GM12878 (cell line): ENCODE measurements around the gene PRKG1. TPM values are rescaled to one million over a fixed set of nuclear protein-coding genes. Genes with fewer than 3 reads are reported as not detected.
"Not testable (repeated sequence)": the region's sequence is repeated elsewhere in the genome, so short reads cannot be mapped to it uniquely, and the experiment has no call there.

Source experiments
- ATAC-seq: fragments of 200-7000 bp; cut with Tn5 transposase; 3 replicates; pipeline ENCODE4 v1.9.1; 2020; ENCODE audit warnings: mild to moderate bottlenecking, moderate library complexity
- BruUV-seq: library from RNA; stranded (reverse); fragments of 400-500 nt; replicated peaks from 2 replicates; lab custom pipeline; 2021; lab: Mats Ljungman, UMichigan
- CTCF ChIA-PET: fragments of 300-600 bp; sonication (Branson Sonifier 250); formaldehyde crosslinking; extraction: SDS; loops from one replicate; lab custom pipeline; 2021; ENCODE audit warnings: inconsistent platforms; lab: Yijun Ruan, JAX
- POLR2A ChIA-PET: fragments of 350-600 bp; formaldehyde crosslinking; extraction: SDS; loops from one replicate; lab custom pipeline; 2021; ENCODE audit warnings: inconsistent platforms; lab: Charles Lee
- RAD21 ChIA-PET: fragments of 300-600 bp; sonication (Branson Sonifier 250); formaldehyde crosslinking; loops from one replicate; lab custom pipeline; 2023; ENCODE audit warnings: antibody characterized with exemption; ENCODE audit not compliant: unreplicated experiment; lab: Charles Lee
- SMC1A ChIA-PET: fragments of 300-600 bp; sonication (Branson Sonifier 250); formaldehyde crosslinking; loops from one replicate; lab custom pipeline; 2023; ENCODE audit not compliant: unreplicated experiment, uncharacterized antibody; lab: Charles Lee
- DNase-seq: peaks from one replicate; pipeline ENCODE4 v3.0.0-alpha.2; 2011; ENCODE audit warnings: low read depth, low spot score
- FAIRE-seq: peaks from 3 replicates; lab custom pipeline; 2011; peaks lifted over from hg19 to GRCh38; lab: Jason Lieb, UNC
- H2AFZ ChIP-seq: 2 replicates; pipeline ENCODE4 v1.6.0; 2011; ENCODE audit warnings: low read depth, low read length, control low read depth; ENCODE audit not compliant: control insufficient read depth
- H3K27ac ChIP-seq: 2 replicates; pipeline ENCODE4 v1.5.1; 2011; ENCODE audit warnings: control low read depth; ENCODE audit not compliant: control insufficient read depth, insufficient read depth
- H3K27me3 ChIP-seq, 2 experiments: replicated peaks in 1 of 2; 2 replicates each; pipeline versions ENCODE4 v1.6.0 to v1.6.1; 2011; ENCODE audit warnings: low read length in 1 of 2; ENCODE audit not compliant: control insufficient read depth in 2 of 2, insufficient read depth in 2 of 2
- H3K36me3 ChIP-seq, 2 experiments: 2 replicates each; pipeline ENCODE4 v1.5.1; 2011; ENCODE audit warnings: low read length in 1 of 2; ENCODE audit not compliant: control insufficient read depth in 2 of 2, insufficient read depth in 2 of 2
- H3K4me1 ChIP-seq: 2 replicates; pipeline ENCODE4 v1.6.1; 2011; ENCODE audit warnings: mild to moderate bottlenecking, low read length, moderate library complexity, mixed read lengths; ENCODE audit not compliant: control insufficient read depth, insufficient read depth
- H3K4me2 ChIP-seq: 2 replicates; pipeline ENCODE4 v1.6.0; 2011; ENCODE audit warnings: control low read depth; ENCODE audit not compliant: control insufficient read depth, insufficient read depth
- H3K4me3 ChIP-seq: fragments of 200-600 bp; sonication (generic); 2 replicates; pipeline ENCODE4 v1.5.1; 2016
- H3K79me2 ChIP-seq: 2 replicates; pipeline ENCODE4 v1.6.0; 2011; ENCODE audit warnings: low read length; ENCODE audit not compliant: control insufficient read depth, insufficient read depth
- H3K9ac ChIP-seq: 2 replicates; pipeline ENCODE4 v1.8.0; 2011; ENCODE audit warnings: low read length, control low read depth, mixed read lengths; ENCODE audit not compliant: control insufficient read depth, insufficient read depth
- H3K9me3 ChIP-seq: replicated peaks from 3 replicates; pipeline ENCODE4 v1.5.1; 2011; ENCODE audit warnings: mild to moderate bottlenecking, low read length; ENCODE audit not compliant: control insufficient read depth, insufficient read depth
- H4K20me1 ChIP-seq: 2 replicates; pipeline ENCODE4 v1.6.0; 2011; ENCODE audit not compliant: control insufficient read depth, insufficient read depth
- BACH1 ChIP-seq: fragments of 450-650 bp; IDR thresholded peaks from 2 replicates; pipeline ENCODE4 v1.6.1; 2017; ENCODE audit warnings: mild to moderate bottlenecking, borderline replicate concordance
- KLF5 ChIP-seq: fragments of 450-650 bp; IDR thresholded peaks from 2 replicates; pipeline ENCODE4 v1.6.1; 2014; ENCODE audit warnings: mild to moderate bottlenecking; ENCODE audit not compliant: partially characterized antibody
- MTA3 ChIP-seq: IDR thresholded peaks from 2 replicates; pipeline ENCODE4 v1.6.1; 2012; ENCODE audit warnings: low read length, inconsistent platforms, borderline replicate concordance
- NFYA ChIP-seq: IDR thresholded peaks from 2 replicates; pipeline ENCODE4 v1.6.1; 2011; ENCODE audit warnings: low read depth, mild to moderate bottlenecking, low read length, improper control_type of control experiment, borderline replicate concordance
- TAF1 ChIP-seq: IDR thresholded peaks from 2 replicates; pipeline ENCODE4 v1.6.1; 2011; ENCODE audit warnings: mild to moderate bottlenecking, low read depth, low read length, borderline replicate concordance
- WGBS: methylation state at CpG from one replicate; pipeline ENCODE4 v1.1.6; 2016; ENCODE audit warnings: low lambda C conversion rate; ENCODE audit not compliant: insufficient replicate concordance, insufficient coverage; ENCODE audit errors: missing lambda C conversion rate; 5-methylcytosine and 5-hydroxymethylcytosine counted together
- in situ Hi-C: fragments of 300-500 bp; cut with MboI; formaldehyde crosslinking; loops from 9 replicates; pipeline ENCODE4 v1.14.3; 2018; ENCODE audit warnings: mixed read lengths
- intact Hi-C: fragments of 100-400 bp; cut with micrococcal nuclease; formaldehyde crosslinking; loops from one replicate; pipeline ENCODE4 v1.14.2; 2022; ENCODE audit not compliant: unreplicated experiment
- polyA plus RNA-seq, 11 experiments: library from polyadenylated mRNA; depleted of rRNA in 4 of 11; unstranded in 6 of 11; stranded (reverse) in 5 of 11; fragments of >200 nt; fragmentation: Nextera tagmentation in 4 of 11; fragmentation: Illumina TruSeq in 1 of 11; extraction: Ambion mirVana in 4 of 11; extraction: Trizol in 1 of 11; gene quantifications; 1 replicate in 1 of 11; 2 replicates in 10 of 11; pipeline versions ENCODE4 v1.2.1 to v1.2.3, GENCODE V29; 2011 to 2016; ENCODE audit warnings: inconsistent platforms in 2 of 11, missing spikeins in 2 of 11, low read depth in 1 of 11
- total RNA-seq, 4 experiments: library from RNA; depleted of rRNA in 3 of 4; stranded (reverse); fragments of >200 nt in 3 of 4; fragmentation: Illumina TruSeq in 1 of 4; extraction: Trizol in 1 of 4; gene quantifications; 2 replicates each; pipeline versions ENCODE4 v1.2.1 to v1.2.3, GENCODE V29; 2013 to 2021
- TF ChIP-seq, protein P1 (sequence below): IDR thresholded peaks from 2 replicates; pipeline ENCODE4 v1.6.1; 2011; ENCODE audit warnings: low read depth, low read length, improper control_type of control experiment, borderline replicate concordance
- TF ChIP-seq, protein P2 (sequence below): fragments of 450-650 bp; IDR thresholded peaks from 2 replicates; pipeline ENCODE4 v1.6.1; 2017; ENCODE audit warnings: mild to moderate bottlenecking, moderate library complexity

PRKG1 gene
- total and polyA plus RNA-seq, 10 of the 15 experiments (the other 5 are each of a cell fraction or from before 2014, with no cell fraction given) = 0.04 to 0.05 TPM; not detected in 8

DNA sequence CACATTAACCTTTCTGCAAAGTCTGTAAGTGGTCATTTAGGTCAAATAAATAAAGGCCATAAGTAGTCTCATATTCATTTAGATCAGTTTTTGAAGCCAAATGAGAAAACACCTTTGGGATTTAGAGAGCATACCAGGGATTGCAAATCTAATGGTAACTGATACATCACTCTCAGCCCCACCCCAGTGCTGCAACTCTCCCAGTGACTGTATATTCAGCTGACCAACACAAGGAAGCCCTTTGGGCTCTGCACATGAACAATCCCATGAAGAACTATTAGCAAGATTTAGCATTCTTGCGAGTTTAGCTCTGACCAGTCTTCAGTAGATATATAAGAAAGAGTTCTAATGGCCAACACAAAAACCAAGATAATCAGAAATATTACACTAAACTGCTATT is 372.8 kb downstream of the PRKG1 start:
- H3K79me2 ChIP-seq = no peaks in the 10 kb centered on the region
- no peaks in the 10 kb centered on the region for H3K9me3 ChIP-seq
- TF ChIP-seq MTA3 (no peak), NFYA (no peak), TAF1 (no peak), KLF5 (no peak), BACH1 (no peak)
- TF ChIP-seq, protein P1, sequence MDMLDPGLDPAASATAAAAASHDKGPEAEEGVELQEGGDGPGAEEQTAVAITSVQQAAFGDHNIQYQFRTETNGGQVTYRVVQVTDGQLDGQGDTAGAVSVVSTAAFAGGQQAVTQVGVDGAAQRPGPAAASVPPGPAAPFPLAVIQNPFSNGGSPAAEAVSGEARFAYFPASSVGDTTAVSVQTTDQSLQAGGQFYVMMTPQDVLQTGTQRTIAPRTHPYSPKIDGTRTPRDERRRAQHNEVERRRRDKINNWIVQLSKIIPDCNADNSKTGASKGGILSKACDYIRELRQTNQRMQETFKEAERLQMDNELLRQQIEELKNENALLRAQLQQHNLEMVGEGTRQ = no peak
- TF ChIP-seq, protein P2, sequence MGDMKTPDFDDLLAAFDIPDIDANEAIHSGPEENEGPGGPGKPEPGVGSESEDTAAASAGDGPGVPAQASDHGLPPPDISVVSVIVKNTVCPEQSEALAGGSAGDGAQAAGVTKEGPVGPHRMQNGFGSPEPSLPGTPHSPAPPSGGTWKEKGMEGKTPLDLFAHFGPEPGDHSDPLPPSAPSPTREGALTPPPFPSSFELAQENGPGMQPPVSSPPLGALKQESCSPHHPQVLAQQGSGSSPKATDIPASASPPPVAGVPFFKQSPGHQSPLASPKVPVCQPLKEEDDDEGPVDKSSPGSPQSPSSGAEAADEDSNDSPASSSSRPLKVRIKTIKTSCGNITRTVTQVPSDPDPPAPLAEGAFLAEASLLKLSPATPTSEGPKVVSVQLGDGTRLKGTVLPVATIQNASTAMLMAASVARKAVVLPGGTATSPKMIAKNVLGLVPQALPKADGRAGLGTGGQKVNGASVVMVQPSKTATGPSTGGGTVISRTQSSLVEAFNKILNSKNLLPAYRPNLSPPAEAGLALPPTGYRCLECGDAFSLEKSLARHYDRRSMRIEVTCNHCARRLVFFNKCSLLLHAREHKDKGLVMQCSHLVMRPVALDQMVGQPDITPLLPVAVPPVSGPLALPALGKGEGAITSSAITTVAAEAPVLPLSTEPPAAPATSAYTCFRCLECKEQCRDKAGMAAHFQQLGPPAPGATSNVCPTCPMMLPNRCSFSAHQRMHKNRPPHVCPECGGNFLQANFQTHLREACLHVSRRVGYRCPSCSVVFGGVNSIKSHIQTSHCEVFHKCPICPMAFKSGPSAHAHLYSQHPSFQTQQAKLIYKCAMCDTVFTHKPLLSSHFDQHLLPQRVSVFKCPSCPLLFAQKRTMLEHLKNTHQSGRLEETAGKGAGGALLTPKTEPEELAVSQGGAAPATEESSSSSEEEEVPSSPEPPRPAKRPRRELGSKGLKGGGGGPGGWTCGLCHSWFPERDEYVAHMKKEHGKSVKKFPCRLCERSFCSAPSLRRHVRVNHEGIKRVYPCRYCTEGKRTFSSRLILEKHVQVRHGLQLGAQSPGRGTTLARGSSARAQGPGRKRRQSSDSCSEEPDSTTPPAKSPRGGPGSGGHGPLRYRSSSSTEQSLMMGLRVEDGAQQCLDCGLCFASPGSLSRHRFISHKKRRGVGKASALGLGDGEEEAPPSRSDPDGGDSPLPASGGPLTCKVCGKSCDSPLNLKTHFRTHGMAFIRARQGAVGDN = no peak
- TF ChIP-seq, all 136 proteins: peak for 0
- no peak overlapping the region for H3K4me3 ChIP-seq
- no peaks in the 10 kb centered on the region for H4K20me1 ChIP-seq
- in situ Hi-C loops (no loop called here), intact Hi-C loops (no loop called here)
- no peaks in the 10 kb centered on the region for H3K27me3 ChIP-seq
- no TSS peak for BruUV-seq
- POLR2A ChIA-PET = no interaction called here
- DNase-seq = no peak
- no peaks in the 10 kb centered on the region for H3K4me1 ChIP-seq
- FAIRE-seq = no peak
- RAD21 ChIA-PET = no interaction called here
- SMC1A ChIA-PET = no interaction called here
- H3K9ac ChIP-seq = no peak overlapping the region
- ATAC-seq = no peak
- WGBS = 57% methylated on average over 1 of the region's 1 CpG
- CTCF ChIA-PET = no interaction called here
- H3K4me2 ChIP-seq = no peak overlapping the region
- no peak overlapping the region for H3K27ac ChIP-seq
- no peaks in the 10 kb centered on the region for H3K36me3 ChIP-seq
- H2AFZ ChIP-seq = no peak overlapping the region

DNA sequence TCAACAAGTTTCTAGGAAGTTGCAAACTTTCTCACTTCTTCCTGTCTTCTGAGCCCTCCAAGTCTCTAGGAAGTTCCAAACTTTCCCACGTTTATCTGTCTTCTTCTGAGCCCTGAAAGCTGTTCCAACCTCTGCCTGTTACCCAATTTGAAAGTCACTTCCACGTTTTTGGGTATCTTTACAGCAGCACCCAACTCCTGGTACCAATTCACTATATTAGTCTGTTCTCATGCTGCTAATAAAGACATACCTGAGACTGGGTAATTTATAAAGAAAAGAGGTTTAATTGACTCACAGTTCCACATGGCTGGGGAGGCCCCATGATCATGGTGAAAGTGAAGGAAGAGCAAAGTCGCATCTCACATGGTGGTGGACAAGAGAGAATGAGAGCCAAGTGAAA is 381.5 kb downstream of the PRKG1 start:
- CTCF ChIA-PET, H3K79me2 ChIP-seq, RAD21 ChIA-PET, H3K4me2 ChIP-seq, FAIRE-seq, H3K9me3 ChIP-seq, DNase-seq, H3K36me3 ChIP-seq, H2AFZ ChIP-seq, ATAC-seq, POLR2A ChIA-PET, H3K4me1 ChIP-seq, in situ Hi-C loops, H3K27me3 ChIP-seq, H3K9ac ChIP-seq, SMC1A ChIA-PET, H3K4me3 ChIP-seq, H4K20me1 ChIP-seq, H3K27ac ChIP-seq, BruUV-seq: not testable (repeated sequence)
- intact Hi-C loops = loop anchor here (1.0 kb wide), 1 partner anchor 12 kb away; no protein-coding TSS in a partner anchor
- WGBS = 0% methylated on average over 3 of the region's 3 CpGs
